HG03439 (cell line): ENCODE results near the gene LGALS4.
"Not testable (repeated sequence)": the region's sequence is repeated elsewhere in the genome, so short reads cannot be mapped to it uniquely, and the experiment has no call there.

ENCODE experiments used
- ATAC-seq: cut with Tn5 transposase; IDR thresholded peaks from one replicate; pipeline ENCODE4 v1.9.1; 2021; ENCODE audit warnings: mild to moderate bottlenecking, moderate library complexity; ENCODE audit not compliant: unreplicated experiment

The LGALS4 gene

DNA sequence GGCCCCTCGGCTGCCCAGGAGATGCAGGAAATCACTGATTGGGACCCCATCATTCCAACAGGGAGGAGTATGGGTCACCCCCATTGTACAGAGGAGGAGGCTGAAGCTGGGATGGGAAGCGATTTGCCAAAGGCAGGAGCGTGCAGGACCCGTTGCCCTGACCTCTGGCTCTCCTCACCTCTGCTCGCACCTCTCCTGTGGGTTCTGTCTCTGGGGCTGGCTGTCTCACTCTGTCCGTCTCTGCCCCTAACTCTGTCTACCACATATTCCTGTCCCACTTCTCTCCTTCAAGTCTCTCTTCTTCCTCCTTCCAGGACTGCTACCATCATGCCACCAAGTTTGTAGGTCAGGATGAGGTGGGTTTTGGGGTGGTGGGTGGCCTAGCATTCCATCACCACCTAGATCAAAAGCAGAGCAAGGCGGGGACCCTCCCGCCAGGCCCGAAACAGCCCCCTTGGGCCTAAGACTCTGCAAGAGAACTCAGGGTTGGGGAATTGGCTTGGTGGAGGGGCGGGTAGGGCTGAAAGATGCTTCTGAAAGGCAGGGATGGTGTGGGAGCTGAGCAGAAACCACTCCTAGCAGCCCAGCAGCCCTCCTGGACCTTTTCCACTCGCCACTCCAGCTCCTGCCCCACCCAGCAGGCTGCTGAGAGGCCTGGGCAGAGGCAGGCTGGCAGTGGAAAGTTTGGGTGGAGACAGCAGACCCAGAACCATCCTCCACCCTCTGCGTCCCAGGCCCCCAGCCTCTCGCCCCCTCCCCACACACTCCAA is 38.4 kb downstream of the LGALS4 start:
- no peak for ATAC-seq

DNA sequence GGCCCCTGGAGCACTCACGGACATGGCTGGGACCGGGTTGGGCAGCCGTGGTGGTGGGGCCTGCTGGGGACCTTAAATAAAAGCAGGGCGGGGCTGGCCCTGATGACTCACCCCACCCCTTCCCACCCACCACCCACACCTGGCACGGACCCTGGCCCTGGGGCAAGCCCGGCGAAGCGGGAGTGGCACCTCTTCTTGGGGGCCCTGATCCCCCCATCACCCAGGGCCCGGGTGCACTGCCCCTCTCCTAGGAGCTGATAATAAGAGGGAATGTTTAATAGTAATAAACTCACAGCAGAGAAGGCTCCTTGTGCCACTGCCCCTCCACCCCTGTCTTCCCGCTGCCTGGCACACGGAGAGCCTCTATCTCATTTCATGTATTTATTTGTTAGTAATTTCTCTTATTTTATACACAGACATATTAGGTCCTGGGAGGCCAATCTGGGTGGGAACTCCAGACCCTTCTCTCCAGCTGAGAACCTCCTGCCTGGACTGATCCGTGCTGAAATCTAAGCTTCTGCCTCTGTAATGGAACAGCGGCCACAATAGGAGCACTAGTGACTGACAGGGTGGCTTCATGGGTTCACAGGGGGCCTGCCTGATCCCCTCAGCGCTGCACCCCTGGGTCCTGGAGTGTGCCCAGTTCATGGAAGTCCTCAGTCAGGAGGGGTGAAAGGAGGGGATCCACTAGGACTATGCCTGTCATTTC is 39.1 kb downstream of the LGALS4 start, which contains the start of gene LGALS7:
LGALS7 (minus strand) TSS at position 49 of the 709 bp plus-strand sequence; CDS start at position 24, 25 bp downstream.
- no peak for ATAC-seq

DNA sequence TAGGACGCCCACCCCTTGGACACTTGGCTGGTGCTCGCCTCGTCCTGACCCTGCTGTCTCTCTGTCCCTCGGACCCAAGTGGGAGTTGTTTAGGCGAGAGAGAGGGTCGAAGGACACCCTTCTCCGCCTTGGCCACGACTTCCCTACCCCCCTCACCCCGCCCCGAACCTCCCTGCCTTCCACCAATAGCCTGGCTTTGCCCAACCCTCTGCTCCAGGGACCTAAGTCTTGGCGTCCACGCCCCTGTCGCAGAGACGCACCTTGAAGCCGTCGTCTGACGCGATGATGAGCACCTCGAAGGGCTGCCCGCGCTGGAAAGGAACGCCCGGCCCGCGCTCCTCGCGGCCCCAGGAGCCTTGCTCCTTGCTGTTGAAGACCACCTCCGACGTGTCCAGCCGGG is 41.2 kb downstream of the LGALS4 start:
- not testable (repeated sequence) for ATAC-seq

DNA sequence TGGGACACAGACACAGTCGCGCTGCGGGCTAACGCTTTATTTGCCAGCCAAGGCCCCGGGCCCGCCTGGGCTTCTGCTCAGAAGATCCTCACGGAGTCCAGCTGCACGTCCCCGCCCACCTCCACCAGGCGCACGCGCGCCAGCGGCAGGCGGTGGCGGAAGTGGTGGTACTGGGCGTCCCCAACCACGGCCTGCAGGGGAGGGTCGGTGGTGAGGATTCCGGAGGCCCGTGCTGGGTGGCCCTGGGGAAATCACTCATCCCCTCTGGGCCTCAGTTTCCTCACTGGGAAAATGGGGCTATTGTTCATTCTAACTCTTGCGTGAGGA is 41.8 kb downstream of the LGALS4 start:
- peak; percentile 49 for ATAC-seq

DNA sequence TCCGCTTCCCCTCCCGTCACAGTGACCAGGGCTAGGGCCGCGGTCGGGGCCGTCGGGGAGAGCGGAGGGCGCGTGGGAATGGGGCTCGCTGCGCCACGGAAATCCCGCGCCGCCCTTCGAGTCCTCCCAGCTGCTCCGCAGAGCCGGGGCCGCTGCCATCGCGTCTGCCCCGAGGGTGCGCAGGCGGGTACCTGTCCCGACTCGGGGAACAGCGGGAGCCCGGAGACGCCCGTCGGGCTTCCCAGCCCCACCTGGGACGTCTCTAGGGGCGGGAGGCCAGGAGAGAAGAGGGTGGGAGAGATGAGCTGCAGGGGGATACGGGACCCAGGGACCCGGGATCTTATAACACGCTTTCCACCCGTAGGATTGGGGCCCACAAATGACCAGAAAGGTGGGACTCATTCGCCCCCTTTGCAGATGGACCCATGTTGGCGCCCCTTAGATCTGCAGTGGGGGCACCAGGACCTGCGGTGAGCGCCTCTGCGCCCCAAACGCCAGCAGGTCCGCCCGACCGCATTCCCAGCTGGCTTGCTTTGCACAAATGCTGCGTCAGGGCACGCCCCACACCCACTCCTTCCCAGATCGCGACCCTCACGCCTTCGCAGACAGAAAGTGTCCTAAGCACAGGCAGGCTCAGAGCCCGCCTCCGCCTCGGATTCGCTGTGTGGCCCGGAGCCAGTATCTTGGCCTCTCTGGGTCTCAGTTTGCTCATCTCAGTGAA is 42.4 kb downstream of the LGALS4 start:
- not testable (repeated sequence) for ATAC-seq

GRCh38 chr19:38769635-38770211 is 43.0 kb downstream of the LGALS4 start:
- ATAC-seq = no peak

- no peak for ATAC-seq
Measured at GRCh38 chr19:38766276-38767047, 46.3 kb downstream of the LGALS4 start.

- ATAC-seq = no peak
Measured at GRCh38 chr19:38765214-38765613, 47.5 kb downstream of the LGALS4 start.

GRCh38 chr19:38763795-38764220 is 48.9 kb downstream of the LGALS4 start:
- ATAC-seq = no peak

DNA sequence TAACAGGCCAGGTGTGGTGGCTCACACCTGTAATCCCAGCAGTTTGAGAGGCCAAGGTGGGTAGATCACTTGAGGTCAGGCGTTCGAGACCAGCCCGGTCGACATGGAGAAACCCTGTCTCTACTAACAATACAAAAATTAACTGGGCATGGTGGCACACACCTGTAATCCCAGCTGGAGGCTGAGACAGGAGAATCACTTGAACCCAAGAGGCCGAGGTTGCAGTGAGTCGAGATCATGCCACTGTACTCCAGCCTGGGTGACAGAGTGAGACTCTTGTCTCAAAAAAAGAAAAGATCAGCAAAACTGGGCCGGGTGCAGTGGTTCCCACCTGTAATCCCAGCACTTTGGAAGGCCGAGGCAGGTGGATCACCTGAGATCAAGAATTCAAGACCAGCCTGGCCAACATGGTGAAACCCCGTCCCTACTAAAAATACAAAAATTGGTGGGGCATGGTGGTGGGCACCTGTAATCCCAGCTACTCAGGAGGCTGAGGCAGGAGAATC is 50.8 kb downstream of the LGALS4 start:
- ATAC-seq = not testable (repeated sequence)

GRCh38 chr19:38760805-38761517 is 51.8 kb downstream of the LGALS4 start:
- not testable (repeated sequence) for ATAC-seq

GRCh38 chr19:38759590-38760003 is 53.1 kb downstream of the LGALS4 start:
- ATAC-seq = no peak

GRCh38 chr19:38754196-38754595 is 58.5 kb downstream of the LGALS4 start:
- ATAC-seq = not testable (repeated sequence)

DNA sequence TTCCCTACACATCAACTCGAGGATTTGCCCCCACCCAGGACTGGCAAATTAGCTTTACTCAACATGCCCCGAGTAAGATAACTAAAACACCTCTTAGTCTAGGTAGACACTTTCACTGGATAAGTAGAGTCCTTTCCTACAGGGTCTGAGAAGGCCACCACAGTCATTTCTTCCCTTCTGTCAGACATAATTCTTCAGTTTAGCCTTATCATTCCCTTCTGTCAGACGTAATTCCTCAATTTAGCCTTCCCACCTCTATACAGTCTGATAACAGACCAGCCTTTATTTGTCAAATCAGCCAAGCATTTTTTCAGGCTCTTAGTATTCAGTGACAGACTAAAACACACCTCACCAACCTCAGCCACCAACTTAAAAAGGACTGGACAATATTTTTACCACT is 59.0 kb downstream of the LGALS4 start:
- not testable (repeated sequence) for ATAC-seq
